Ovary (tissue), 9 donors: ENCODE data around the gene FOXN4. TPM values are rescaled to one million over a fixed set of nuclear protein-coding genes. Genes with fewer than 3 reads are reported as not detected.

Experiments used
- DNase-seq, 5 donors: peaks; one replicate each; pipeline ENCODE4 v3.0.0-alpha.2; 2019 to 2020
- H3K27ac ChIP-seq, 2 donors: fragments of 200-600 bp; one replicate each; pipeline versions ENCODE4 v1.5.1 to v1.8.0; 2019 to 2022
- H3K27me3 ChIP-seq: fragments of 200-600 bp; one replicate; pipeline ENCODE4 v1.8.0; 2022
- H3K36me3 ChIP-seq: fragments of 200-600 bp; sonication (generic); one replicate; pipeline ENCODE4 v1.5.1; 2019
- H3K4me1 ChIP-seq: one replicate; pipeline ENCODE4 v1.8.1; 2013; ENCODE audit warnings: mild to moderate bottlenecking, moderate library complexity; ENCODE audit not compliant: insufficient read depth
- H3K4me3 ChIP-seq: fragments of 200-600 bp; sonication (generic); one replicate; pipeline ENCODE4 v1.5.1; 2017
- H3K9me3 ChIP-seq, 2 donors: fragments of 200-600 bp in 1 of 2; sonication (generic) in 1 of 2; one replicate each; pipeline versions ENCODE4 v1.5.1 to v1.8.1; 2013 to 2019; ENCODE audit warnings: mild to moderate bottlenecking in 1 of 2, moderate library complexity in 1 of 2
- CTCF ChIP-seq, 3 donors: fragments of 450-650 bp in 2 of 3; fragments of 200-600 bp in 1 of 3; IDR thresholded peaks; one replicate each; pipeline versions ENCODE4 v1.5.1 to v1.8.0; 2016 to 2022; ENCODE audit warnings: antibody characterized with exemption in 3 of 3, mild to moderate bottlenecking in 1 of 3
- EP300 ChIP-seq: sonication (generic); formaldehyde crosslinking; IDR thresholded peaks from one replicate; pipeline ENCODE4 v1.6.1; 2017; ENCODE audit warnings: antibody characterized with exemption
- POLR2A ChIP-seq: fragments of 450-650 bp; IDR thresholded peaks from one replicate; pipeline ENCODE4 v1.6.1; 2017; ENCODE audit warnings: antibody characterized with exemption, mild to moderate bottlenecking, moderate library complexity
- WGBS, 3 donors: extraction: QIAGEN DNeasy Blood & Tissue Kit in 1 of 3; methylation state at CpG; one replicate each; pipeline versions ENCODE4 v1.1.5 to v1.1.7; 2013 to 2017; 5-methylcytosine and 5-hydroxymethylcytosine counted together
- intact Hi-C, 4 donors: fragments of 100-400 bp; cut with DNase I; formaldehyde crosslinking; loops; one replicate each; pipeline versions ENCODE4 v1.11.0 to v1.15.1; 2022 to 2023
- polyA plus RNA-seq, 2 donors: library from polyadenylated mRNA; stranded (reverse); fragments of 200-250 nt in 1 of 2; fragments of 350-450 nt in 1 of 2; fragmentation: Illumina TruSeq in 1 of 2; extraction: RNeasy Lipid Tissue Mini Kit (QIAGEN cat#74804) in 1 of 2; gene quantifications; one replicate each; pipeline ENCODE4 v1.2.3, GENCODE V29; 2013 to 2014
- total RNA-seq, 7 donors: library from RNA; depleted of rRNA in 2 of 7; stranded (reverse); fragments of >200 nt in 2 of 7; fragmentation: NEBNext Ultra II Directional in 3 of 7; extraction: Animal tissue kit (Norgen Biotek cat#: 25700) in 3 of 7; gene quantifications; one replicate each; pipeline versions ENCODE4 v1.1.0 to v1.2.4, GENCODE V29; 2016 to 2023
- donor health status: DM: no; HTN: no; CAD: no; lungs with moderate emphysema.
- donor health status: DM: no; HTN: no; CAD: no.
- donor health status: Bipolar disorder and iron deficiency.
- donor health status: DM: yes; HTN: yes; CAD: no.
- donor health status: DM: no; HTN: no; CAD: no.
- donor health status: DM: yes; HTN: yes; CAD: no.

FOXN4 gene
- total and polyA plus RNA-seq, 9 donors = 0.05 to 0.80 (median 0.20) TPM; not detected in 6

DNA sequence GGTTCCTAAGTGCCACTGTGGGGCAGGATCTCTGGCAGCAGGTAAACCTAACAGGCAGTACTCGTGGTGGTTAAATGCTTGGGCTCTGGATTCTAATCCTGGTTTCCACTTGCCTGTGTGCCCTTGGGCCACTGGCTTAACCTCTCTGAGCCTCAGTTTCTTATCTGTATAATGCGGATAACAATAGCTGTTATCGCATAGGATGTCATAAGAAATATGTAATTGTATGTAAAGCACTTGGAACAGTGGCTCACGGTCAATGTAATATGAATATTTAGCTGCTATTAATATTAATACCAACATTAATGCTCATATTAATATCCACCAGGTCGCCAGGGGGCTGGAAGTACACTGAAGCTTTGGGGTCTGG, 16.8 kb downstream of the FOXN4 start:
- no peak overlapping the region for H3K27ac ChIP-seq
- no peaks in the 10 kb centered on the region for H3K9me3 ChIP-seq
- TF ChIP-seq CTCF (IDR thresholded peaks at IDR 0.05) (no peak), EP300 (no peak), POLR2A (no peak)
- H3K36me3 ChIP-seq = no peaks in the 10 kb centered on the region
- H3K27me3 ChIP-seq = no peaks in the 10 kb centered on the region
- intact Hi-C loops = no loop called here
- no peak for DNase-seq
- H3K4me3 ChIP-seq = no peak overlapping the region
- H3K4me1 ChIP-seq = peaks cover 3% of the 10 kb centered on the region
- WGBS, 3 donors = 77 to 83% (median 81%) methylated on average over 5 of the region's 5 CpGs

DNA sequence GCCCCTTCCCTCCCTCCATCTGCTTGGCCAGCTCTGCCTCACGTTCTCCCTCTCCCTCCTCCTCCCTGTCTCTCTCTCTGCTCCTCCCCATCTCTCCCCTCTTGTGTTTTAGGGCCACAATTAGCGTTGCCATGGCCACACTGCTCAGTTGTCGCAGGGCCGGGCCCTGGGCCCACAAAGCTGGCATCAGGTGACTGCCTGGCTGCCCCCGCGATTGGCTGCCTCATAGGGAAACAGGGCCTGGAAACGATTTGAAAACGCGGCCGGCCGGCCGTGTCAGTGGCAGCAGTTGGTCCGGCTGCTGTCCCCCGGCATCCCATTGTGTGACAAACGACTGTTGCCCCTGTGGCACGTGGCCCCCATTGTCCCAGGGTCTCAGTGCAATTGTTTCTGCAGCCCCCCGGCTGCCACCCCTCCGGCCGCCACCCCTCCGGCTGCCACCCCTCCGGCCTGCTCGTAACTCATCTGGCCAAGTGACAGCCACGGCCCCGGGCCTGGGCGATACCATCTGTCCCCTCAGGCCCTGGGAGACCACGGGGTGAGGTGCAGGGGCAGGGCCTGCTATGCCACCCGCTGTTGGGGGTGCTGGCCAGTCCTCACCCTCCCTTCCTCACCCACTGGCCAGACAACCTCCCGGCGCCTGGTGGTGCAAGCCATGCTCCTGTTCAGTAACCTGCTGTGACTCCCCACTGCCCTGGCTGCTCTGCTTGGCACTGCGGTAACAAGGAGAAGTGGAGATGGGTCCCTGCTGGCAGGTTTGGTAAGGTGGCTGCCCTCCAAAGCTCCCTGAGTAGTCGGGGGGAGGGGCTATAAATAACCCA, 17.4 kb downstream of the FOXN4 start:
- WGBS, 3 donors = 12 to 18% (median 14%) methylated on average over 22 to 31 of the region's 31 CpGs

DNA sequence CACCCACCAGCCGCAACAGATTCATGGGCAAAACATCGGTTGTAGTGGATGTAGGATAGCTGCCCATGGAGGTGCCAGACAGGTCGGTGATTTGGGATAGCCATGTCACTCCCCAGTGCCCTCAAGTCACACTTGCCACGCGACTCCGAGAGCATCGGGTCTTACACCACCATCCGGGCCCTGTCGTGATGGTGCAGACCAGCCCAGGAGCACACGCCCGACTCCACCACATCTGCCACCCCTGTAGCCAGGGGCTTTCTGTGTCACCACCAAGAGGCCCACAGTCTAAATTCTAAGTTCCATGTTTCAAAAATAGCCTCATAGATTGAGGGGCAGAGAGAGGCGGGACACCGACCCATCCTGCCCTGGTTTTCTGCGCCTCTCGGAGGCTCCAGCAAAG, 18.0 kb downstream of the FOXN4 start:
- H3K27ac ChIP-seq = no peak overlapping the region
- no peaks in the 10 kb centered on the region for H3K9me3 ChIP-seq
- no peak for TF ChIP-seq CTCF (IDR thresholded peaks at IDR 0.05)
- no peak for TF ChIP-seq EP300
- TF ChIP-seq POLR2A = no peak
- peaks cover 3% of the 10 kb centered on the region for H3K4me1 ChIP-seq
- no peaks in the 10 kb centered on the region for H3K36me3 ChIP-seq
- intact Hi-C loops = no loop called here
- H3K27me3 ChIP-seq = no peaks in the 10 kb centered on the region
- H3K4me3 ChIP-seq = no peak overlapping the region
- WGBS, 3 donors = 36 to 53% (median 48%) methylated on average over 12 to 15 of the region's 15 CpGs
- DNase-seq = no peak

More for the DNA sequence above, 17.4 kb downstream of the FOXN4 start:
- Histone ChIP-seq H3K4me3 (no peak overlapping the region), H3K36me3 (no peaks in the 10 kb centered on the region), H3K27ac (no peak overlapping the region), H3K9me3 (no peaks in the 10 kb centered on the region), H3K27me3 (no peaks in the 10 kb centered on the region), H3K4me1 (peaks cover 3% of the 10 kb centered on the region)
- TF ChIP-seq CTCF (IDR thresholded peaks at IDR 0.05) (no peak), EP300 (no peak), POLR2A (no peak)
- DNase-seq = no peak
- intact Hi-C loops = no loop called here

DNA sequence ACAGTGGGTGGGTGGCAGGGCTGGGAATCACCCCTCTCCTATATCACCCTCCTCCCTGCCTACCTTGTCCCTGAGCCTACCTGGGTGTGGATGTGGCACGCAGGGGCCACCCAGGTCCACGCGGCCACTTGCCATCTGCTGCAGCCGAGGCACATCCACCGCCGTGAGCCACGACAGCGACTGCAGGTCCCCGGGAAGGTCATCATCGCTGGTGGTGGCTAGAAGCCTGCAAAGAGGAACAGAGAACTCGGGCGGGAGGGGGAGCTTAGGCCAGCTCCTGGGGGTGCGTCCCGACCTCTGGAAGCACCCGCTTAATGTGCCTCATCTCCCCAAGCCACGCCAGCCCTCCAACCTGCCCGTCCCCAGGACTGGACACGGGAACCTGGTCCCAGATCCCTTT, 19.0 kb downstream of the FOXN4 start:
- H3K4me1 ChIP-seq = peaks cover 3% of the 10 kb centered on the region
- 84 to 87% (median 87%) methylated on average over 18 of the region's 18 CpGs for WGBS, 3 donors
- intact Hi-C loops = no loop called here

More for the DNA sequence above, 19.0 kb downstream of the FOXN4 start:
- Histone ChIP-seq H3K4me3 (no peak overlapping the region), H3K27me3 (no peaks in the 10 kb centered on the region), H3K27ac (no peak overlapping the region), H3K9me3 (no peaks in the 10 kb centered on the region), H3K36me3 (no peaks in the 10 kb centered on the region)
- TF ChIP-seq EP300 (no peak), POLR2A (no peak), CTCF (IDR thresholded peaks at IDR 0.05) (no peak)
- DNase-seq = no peak
